A549 (cell line): ENCODE results near the gene ARHGAP31. TPM values are rescaled to one million over a fixed set of nuclear protein-coding genes. Genes with fewer than 3 reads are reported as not detected.

Experiments
- ATAC-seq, 2 experiments: fragments of 200-7000 bp in 1 of 2; fragments of >200 bp in 1 of 2; cut with Nextera tagmentation in 1 of 2; cut with Tn5 transposase in 1 of 2; 3 replicates each; pipeline versions ENCODE4 v1.8.0 to v1.9.1; 2018 to 2020; ENCODE audit warnings: mild to moderate bottlenecking in 1 of 2, moderate library complexity in 1 of 2
- CTCF ChIA-PET: fragments of 300-600 bp; sonication (Branson Sonifier 250); formaldehyde crosslinking; extraction: SDS; loops from one replicate; lab custom pipeline; 2021; ENCODE audit warnings: antibody characterized with exemption, inconsistent platforms; lab: Yijun Ruan, JAX
- POLR2A ChIA-PET: fragments of 350-600 bp; formaldehyde crosslinking; extraction: SDS; loops from one replicate; lab custom pipeline; 2021; ENCODE audit warnings: antibody characterized with exemption, inconsistent platforms; lab: Yijun Ruan, JAX
- DNase-seq, 2 experiments: peaks; one replicate each; pipeline versions ENCODE4 v3.0.0 to v3.0.0-alpha.2; 2011 to 2016; ENCODE audit warnings: low read depth in 1 of 2, low spot score in 1 of 2
- FAIRE-seq: peaks from 2 replicates; lab custom pipeline; 2011; peaks lifted over from hg19 to GRCh38; lab: Jason Lieb, UNC
- H3K27ac ChIP-seq, 2 experiments: fragments of >200 bp; sonication (Bioruptor Twin); formaldehyde crosslinking; 3 replicates each; pipeline ENCODE4 v1.5.1; 2016 to 2017
- H3K4me1 ChIP-seq: fragments of >200 bp; sonication (Bioruptor Twin); formaldehyde crosslinking; 3 replicates; pipeline ENCODE4 v1.6.1; 2016
- H3K4me2 ChIP-seq: fragments of >200 bp; sonication (Bioruptor Twin); formaldehyde crosslinking; 3 replicates; pipeline ENCODE4 v1.6.1; 2016
- H3K4me3 ChIP-seq: fragments of >200 bp; sonication (Bioruptor Twin); formaldehyde crosslinking; 3 replicates; pipeline ENCODE4 v1.5.1; 2016
- H3K9me3 ChIP-seq: fragments of >200 bp; sonication (Bioruptor Twin); formaldehyde crosslinking; 3 replicates; pipeline ENCODE4 v1.6.1; 2016
- CHD2 ChIP-seq: fragments of 150-350 bp; IDR thresholded peaks from 2 replicates; pipeline ENCODE4 v1.6.1; 2014; ENCODE audit warnings: low read length; ENCODE audit not compliant: partially characterized antibody
- CHD4 ChIP-seq: fragments of 200-600 bp; sonication (generic); IDR thresholded peaks from 2 replicates; pipeline ENCODE4 v1.6.1; 2016; ENCODE audit warnings: antibody characterized with exemption, mild to moderate bottlenecking, borderline replicate concordance
- EHF ChIP-seq: fragments of 250-450 bp; sonication (Bioruptor Pico); IDR thresholded peaks from 2 replicates; pipeline ENCODE4 v1.5.0; 2020; ENCODE audit warnings: mild to moderate bottlenecking
- EHMT2 ChIP-seq: fragments of 200-600 bp; sonication (generic); IDR thresholded peaks from 2 replicates; pipeline ENCODE4 v1.6.1; 2016; ENCODE audit warnings: antibody characterized with exemption, low read depth, mild to moderate bottlenecking, moderate library complexity
- EP300 ChIP-seq, 2 experiments: fragments of >200 bp; sonication (Bioruptor Twin); formaldehyde crosslinking; IDR thresholded peaks; 2 replicates in 1 of 2; 3 replicates in 1 of 2; pipeline ENCODE4 v1.6.1; 2016 to 2017
- ESRRA ChIP-seq: fragments of 150-350 bp; IDR thresholded peaks from 2 replicates; pipeline ENCODE4 v1.6.1; 2014; ENCODE audit warnings: mild to moderate bottlenecking, low read length, borderline replicate concordance
- GATA3 ChIP-seq: IDR thresholded peaks from 2 replicates; pipeline ENCODE4 v1.6.1; 2012; ENCODE audit warnings: borderline replicate concordance
- HEYL ChIP-seq: fragments of 250-450 bp; sonication (Bioruptor Pico); IDR thresholded peaks from 2 replicates; pipeline ENCODE4 v1.8.0; 2021; ENCODE audit warnings: mild to moderate bottlenecking, moderate library complexity
- HOXB13 ChIP-seq: fragments of 250-450 bp; sonication (Bioruptor Pico); IDR thresholded peaks from 2 replicates; pipeline ENCODE4 v1.5.0; 2020; ENCODE audit warnings: low read depth, mild to moderate bottlenecking, moderate library complexity
- JUN ChIP-seq, 2 experiments: fragments of >200 bp; sonication (Bioruptor Twin); formaldehyde crosslinking; IDR thresholded peaks; 2 replicates in 1 of 2; 3 replicates in 1 of 2; pipeline ENCODE4 v1.6.1; 2016 to 2017
- KDM1A ChIP-seq: fragments of 200-600 bp; sonication (generic); IDR thresholded peaks from 2 replicates; pipeline ENCODE4 v1.6.1; 2016; ENCODE audit warnings: low read depth, mild to moderate bottlenecking
- KDM5A ChIP-seq: fragments of 200-600 bp; sonication (generic); IDR thresholded peaks from 2 replicates; pipeline ENCODE4 v1.6.1; 2016; ENCODE audit warnings: antibody characterized with exemption, mild to moderate bottlenecking
- MAFK ChIP-seq: fragments of 450-650 bp; IDR thresholded peaks from 2 replicates; pipeline ENCODE4 v1.6.1; 2014; ENCODE audit not compliant: partially characterized antibody
- MAX ChIP-seq: IDR thresholded peaks from 2 replicates; pipeline ENCODE4 v1.6.1; 2012
- NPAS2 ChIP-seq: fragments of 250-450 bp; sonication (Bioruptor Pico); IDR thresholded peaks from 2 replicates; pipeline ENCODE4 v1.8.0; 2022; ENCODE audit warnings: mild to moderate bottlenecking, moderate library complexity, borderline replicate concordance
- PBX3 ChIP-seq: IDR thresholded peaks from 2 replicates; pipeline ENCODE4 v1.6.1; 2012
- PHF8 ChIP-seq: fragments of 200-600 bp; sonication (generic); IDR thresholded peaks from 2 replicates; pipeline ENCODE4 v1.6.1; 2016; ENCODE audit warnings: low read depth, mild to moderate bottlenecking, antibody characterized with exemption, moderate library complexity, borderline replicate concordance
- RAD21 ChIP-seq, 2 experiments: fragments of >200 bp in 1 of 2; sonication (Bioruptor Twin) in 1 of 2; formaldehyde crosslinking in 1 of 2; IDR thresholded peaks in 1 of 2; conservative IDR thresholded peaks in 1 of 2; 2 replicates in 1 of 2; 3 replicates in 1 of 2; pipeline ENCODE4 v1.6.1; 2012 to 2018; ENCODE audit warnings: inconsistent platforms in 1 of 2
- RCOR1 ChIP-seq: fragments of 150-350 bp; IDR thresholded peaks from 2 replicates; pipeline ENCODE4 v1.6.1; 2014; ENCODE audit warnings: antibody characterized with exemption, low read length, low read depth
- REST ChIP-seq: fragments of 200-600 bp; sonication (generic); IDR thresholded peaks from 2 replicates; pipeline ENCODE4 v1.6.1; 2016; ENCODE audit warnings: antibody characterized with exemption, mild to moderate bottlenecking, moderate library complexity
- RFX5 ChIP-seq: fragments of 450-650 bp; IDR thresholded peaks from 2 replicates; pipeline ENCODE4 v1.7.1; 2014; ENCODE audit warnings: antibody characterized with exemption, mild to moderate bottlenecking, moderate library complexity
- SREBF2 ChIP-seq: fragments of 450-650 bp; IDR thresholded peaks from 2 replicates; pipeline ENCODE4 v1.6.1; 2014; ENCODE audit warnings: mild to moderate bottlenecking, moderate library complexity
- TFCP2L1 ChIP-seq: fragments of 250-450 bp; sonication (Bioruptor Pico); IDR thresholded peaks from 2 replicates; pipeline ENCODE4 v1.5.0; 2021; ENCODE audit warnings: mild to moderate bottlenecking
- TP53 ChIP-seq: fragments of 250-450 bp; sonication (Bioruptor Pico); IDR thresholded peaks from 2 replicates; pipeline ENCODE4 v1.5.0; 2021; ENCODE audit warnings: mild to moderate bottlenecking, moderate library complexity
- ZC3H11A ChIP-seq: fragments of 450-650 bp; IDR thresholded peaks from 2 replicates; pipeline ENCODE4 v1.6.1; 2014; ENCODE audit warnings: antibody characterized with exemption, mild to moderate bottlenecking
- ZFP36 ChIP-seq: fragments of 450-650 bp; IDR thresholded peaks from 2 replicates; pipeline ENCODE4 v1.6.1; 2014; ENCODE audit warnings: borderline replicate concordance; ENCODE audit not compliant: partially characterized antibody
- ZNF302 ChIP-seq: fragments of 250-450 bp; sonication (Bioruptor Pico); IDR thresholded peaks from 2 replicates; pipeline ENCODE4 v1.9.0; 2021; ENCODE audit warnings: inconsistent platforms, mild to moderate bottlenecking, moderate library complexity
- WGBS: methylation state at CpG from one replicate; pipeline ENCODE4 v1.1.6; 2017; ENCODE audit errors: missing lambda C conversion rate; 5-methylcytosine and 5-hydroxymethylcytosine counted together
- polyA plus RNA-seq, 4 experiments: library from polyadenylated mRNA; depleted of rRNA in 3 of 4; stranded (reverse); fragments of >200 nt; fragmentation: RNase III in 1 of 4; extraction: RNeasy Plus Mini Kit Qiagen cat#74134 plus additional on column Dnase treatment in 1 of 4; gene quantifications; 2 replicates in 3 of 4; 3 replicates in 1 of 4; pipeline ENCODE4 v1.2.3, GENCODE V29; 2011 to 2017

The ARHGAP31 gene
- polyA plus RNA-seq, 2 of the 4 experiments (the other 2 are of a cell fraction): 0.93 to 1.3 TPM

DNA sequence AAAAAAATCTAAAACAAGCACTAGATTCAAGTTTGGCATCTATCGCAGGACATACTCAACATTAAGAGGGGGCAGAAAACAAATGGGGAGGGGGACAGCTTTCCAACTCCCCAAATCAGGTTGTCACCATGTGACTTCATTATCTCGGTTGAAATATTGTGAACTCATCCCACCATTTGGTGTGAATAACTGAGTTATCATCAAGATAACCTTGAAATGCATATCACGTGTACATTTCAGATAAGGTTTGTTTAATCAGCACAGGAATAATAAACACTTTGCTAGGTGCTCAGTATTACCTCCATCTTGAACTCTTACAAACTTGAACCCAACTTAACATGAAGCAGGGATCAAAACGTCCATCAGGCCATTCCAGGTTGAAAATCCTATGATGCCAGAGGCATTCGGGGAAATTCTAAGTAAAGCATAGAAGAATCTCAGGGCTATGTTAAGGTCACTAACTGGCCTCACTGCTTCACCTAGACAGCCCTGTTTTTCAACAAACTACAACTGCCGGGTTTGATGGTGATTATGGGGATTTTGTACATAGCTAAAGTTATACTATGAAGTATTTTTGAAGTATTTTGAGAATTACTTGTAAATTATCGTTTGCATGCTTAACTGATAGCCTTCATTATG, 3.0 kb upstream of the ARHGAP31 start:
- FAIRE-seq: no peak
- ATAC-seq: no peak
- TF ChIP-seq MAX (no peak), SREBF2 (no peak), RAD21 (conservative IDR thresholded peaks at IDR 0.05 in 1 of 2, IDR thresholded peaks at IDR 0.05 in 1 of 2) (no peak), KDM1A (no peak), ESRRA (no peak), RCOR1 (no peak), PHF8 (no peak), RFX5 (no peak), TFCP2L1 (CRISPR knock-in tag) (no peak), HEYL (CRISPR knock-in tag) (no peak), REST (no peak), CHD2 (no peak), NPAS2 (CRISPR knock-in tag) (no peak), ZC3H11A (no peak), EHF (CRISPR knock-in tag) (no peak)
- DNase-seq: no peak
- WGBS: 58% methylated on average over 7 of the region's 7 CpGs
- POLR2A ChIA-PET: no interaction called here
- no peak overlapping the region for H3K27ac ChIP-seq
- peaks cover 14% of the 10 kb centered on the region for H3K4me1 ChIP-seq
- no peak overlapping the region for H3K4me2 ChIP-seq
- peaks cover 24% of the 10 kb centered on the region for H3K9me3 ChIP-seq
- no peak overlapping the region for H3K4me3 ChIP-seq
- CTCF ChIA-PET: interaction anchor here (1.2 to 9.6 kb wide), 2 partner anchors 15 to 25 kb away, joined by 3 to 59 read pairs; no protein-coding TSS in a partner anchor

- Histone ChIP-seq H3K4me2 (no peak overlapping the region), H3K9me3 (peaks cover 11% of the 10 kb centered on the region; the same call in 2 of the 3 replicates), H3K4me1 (peaks cover 14% of the 10 kb centered on the region), H3K4me3 (no peak overlapping the region), H3K27ac (no peak overlapping the region)
- no peak for FAIRE-seq
- TF ChIP-seq TP53 (CRISPR knock-in tag): no peak
- no peak for TF ChIP-seq HOXB13 (CRISPR knock-in tag)
- no peak for TF ChIP-seq PBX3
- no peak for TF ChIP-seq EP300 (IDR thresholded peaks at IDR 0.05)
- no peak for TF ChIP-seq GATA3
- no peak for TF ChIP-seq ZNF302
- no peak for TF ChIP-seq CHD4
- no peak for TF ChIP-seq MAFK
- TF ChIP-seq EHMT2: no peak
- TF ChIP-seq KDM5A: no peak
- TF ChIP-seq JUN (IDR thresholded peaks at IDR 0.05): no peak
- no peak for TF ChIP-seq ZFP36
- ChIA-PET POLR2A (no interaction called here), CTCF (interaction anchor here (0.5 to 9.6 kb wide), 2 partner anchors 17 to 80 kb away, joined by 3 to 59 read pairs; no protein-coding TSS in a partner anchor)
- 93% methylated on average over 4 of the region's 4 CpGs for WGBS
- no peak for ATAC-seq
- no peak for DNase-seq
Observed at GRCh38 chr3:119292666-119293065, 1.5 kb upstream of the ARHGAP31 start.
